ENCODE measurements around the gene YBX3. TPM values are rescaled to one million over a fixed set of nuclear protein-coding genes. Genes with fewer than 3 reads are reported as not detected.

YBX3 gene
- total and polyA plus RNA-seq, 5 donors, result 490 to 928 (median 682) TPM

DNA sequence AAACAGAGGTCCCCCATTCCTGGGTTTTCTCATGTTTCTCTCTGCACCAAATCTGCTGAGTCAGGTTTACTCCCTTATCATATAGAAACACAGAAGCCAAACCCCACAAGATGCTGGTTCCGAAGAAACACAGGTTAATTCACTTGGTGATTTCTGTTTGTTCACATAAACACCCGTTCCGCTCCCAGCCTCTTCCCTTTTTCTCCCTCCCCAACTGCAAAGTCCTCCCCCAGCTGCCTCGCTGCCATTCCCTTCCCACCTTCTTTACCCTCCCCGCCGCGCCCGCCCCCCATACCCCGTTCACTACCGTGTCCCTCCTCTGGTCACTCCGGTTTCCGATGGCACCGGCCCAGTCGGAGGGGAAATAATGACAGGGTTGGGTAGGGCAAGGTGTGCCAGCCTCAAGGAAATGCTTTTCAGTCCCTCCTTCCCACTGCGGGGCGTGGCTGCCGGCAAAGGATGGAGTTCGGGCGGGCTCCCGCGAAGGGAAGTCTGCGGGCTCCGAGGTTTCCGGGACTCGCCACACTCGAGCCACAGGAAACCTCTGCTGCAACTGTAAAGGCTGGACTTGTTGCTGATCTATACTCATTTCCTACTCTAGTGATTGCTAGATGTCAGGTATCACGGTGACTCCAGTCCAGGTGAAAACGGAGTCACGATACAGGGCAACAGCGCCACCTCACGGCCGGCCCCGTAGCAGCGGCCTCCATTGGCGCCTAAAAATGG is 49.3 kb downstream of the YBX3 start, which contains the start of gene STYK1:
Gene STYK1 (minus strand): TSS at position 394 of the 726 bp plus-strand sequence. CDS start 39,434 bp downstream, outside the sequence.
- Histone ChIP-seq H3K27ac (ENCODE audit: low read length) (no peak within 1 kb of the TSS), H3K4me1 (ENCODE audit: control insufficient read depth, insufficient read depth, low read length) (no peaks in the 10 kb centered on the region), H3K4me3 (ENCODE audit: low read length) (peak within 1 kb of the TSS; percentile 69), H3K9me3 (ENCODE audit: control insufficient read depth, low read length) (no peaks in the 10 kb centered on the region), H3K27me3 (ENCODE audit: control insufficient read depth, insufficient read depth) (no peaks in the 10 kb centered on the region)
- peak; percentile 70 to 75 for ATAC-seq
- WGBS, result under 1% methylated on average over 35 of the region's 35 CpGs
- intact Hi-C loops (cut with DNase I), result no loop called here
- peak; percentile 35 to 74 (median 64) for DNase-seq

DNA sequence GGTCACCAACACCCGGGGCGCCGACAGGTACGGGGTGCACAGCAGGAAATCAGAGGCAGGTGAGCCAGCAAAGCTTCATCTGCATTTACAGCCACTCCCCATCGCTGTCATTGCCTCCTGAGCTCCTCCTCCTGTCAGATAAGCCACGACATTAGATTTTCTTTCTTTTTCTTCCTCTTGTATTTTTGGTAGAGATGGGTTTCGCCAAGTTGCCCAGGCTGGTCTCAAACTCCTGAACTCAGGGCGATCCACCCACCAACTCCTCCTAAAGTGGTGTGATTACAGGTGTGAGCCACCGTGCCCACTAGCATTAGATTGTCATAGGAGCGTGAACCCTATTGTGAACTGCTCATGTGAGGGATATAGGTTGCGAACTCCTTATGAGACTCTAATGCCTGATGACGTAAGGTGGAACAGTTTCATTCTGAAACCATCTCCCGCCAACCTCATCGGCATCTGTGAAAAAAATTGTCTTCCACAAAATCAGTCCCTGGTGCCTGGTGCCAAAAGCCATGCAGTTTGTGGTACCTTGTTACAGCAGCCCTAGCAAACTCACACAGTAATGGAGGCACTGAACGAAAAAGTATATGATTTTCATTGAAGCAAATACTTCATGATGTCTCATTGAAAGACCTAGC is 50.8 kb downstream of the YBX3 start:
- Histone ChIP-seq H3K27ac (ENCODE audit: low read length) (no peak overlapping the region), H3K9me3 (ENCODE audit: control insufficient read depth, low read length) (no peaks in the 10 kb centered on the region), H3K27me3 (ENCODE audit: control insufficient read depth, insufficient read depth) (no peaks in the 10 kb centered on the region), H3K4me1 (ENCODE audit: control insufficient read depth, insufficient read depth, low read length) (no peaks in the 10 kb centered on the region), H3K4me3 (ENCODE audit: low read length) (no peak overlapping the region)
- 79% methylated on average over 15 of the region's 15 CpGs for WGBS
- ATAC-seq (no peak), DNase-seq (peak in 1 of 3 donors; percentile 20)
- intact Hi-C loops (cut with DNase I), result no loop called here

DNA sequence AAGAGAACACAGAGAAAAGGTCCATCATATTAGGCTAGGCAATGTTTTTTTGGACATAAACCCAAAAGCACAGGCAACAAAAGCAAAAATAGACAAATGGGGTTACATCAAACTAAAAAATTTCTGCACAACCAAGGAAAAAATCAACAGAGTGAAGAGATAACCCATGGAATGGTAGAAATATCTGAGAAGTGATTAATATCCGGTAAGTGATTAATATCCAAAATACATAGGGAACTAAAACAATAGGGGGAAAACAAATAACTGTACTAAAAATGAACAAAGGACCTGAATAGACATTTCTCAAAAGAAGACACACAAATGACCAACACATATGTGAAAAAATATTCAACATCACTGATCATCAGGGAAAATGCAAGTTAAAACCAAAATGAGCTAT is 53.6 kb downstream of the YBX3 start:
- no peak overlapping the region for H3K27ac ChIP-seq (ENCODE audit: low read length)
- H3K4me1 ChIP-seq (ENCODE audit: control insufficient read depth, insufficient read depth, low read length), result no peaks in the 10 kb centered on the region
- H3K4me3 ChIP-seq (ENCODE audit: low read length), result no peak overlapping the region
- no peaks in the 10 kb centered on the region for H3K9me3 ChIP-seq (ENCODE audit: control insufficient read depth, low read length)
- WGBS, result 82% methylated on average over 1 of the region's 1 CpG
- intact Hi-C loops (cut with DNase I), result no loop called here
- DNase-seq (no peak), ATAC-seq (no peak)
- H3K27me3 ChIP-seq (ENCODE audit: control insufficient read depth, insufficient read depth), result no peaks in the 10 kb centered on the region

DNA sequence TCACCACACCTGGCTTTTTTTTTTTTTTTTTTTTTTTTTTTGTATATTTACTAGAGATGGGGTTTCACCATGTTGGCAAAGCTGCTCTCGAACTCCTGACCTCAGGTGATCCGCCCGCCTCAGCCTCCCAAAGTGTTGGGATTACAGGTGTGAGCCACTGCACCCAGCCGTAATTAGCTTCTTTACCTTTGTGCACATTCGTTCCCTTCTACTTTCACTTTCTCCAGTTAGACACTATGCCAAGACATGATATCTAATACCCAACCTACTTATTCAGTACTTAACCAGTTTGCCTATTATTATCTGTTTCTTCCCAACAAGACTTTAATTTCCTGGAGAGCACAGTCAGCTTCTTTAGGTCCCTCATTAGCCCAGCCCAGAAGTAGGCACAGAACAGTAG is 54.6 kb downstream of the YBX3 start:
- Histone ChIP-seq H3K4me3 (ENCODE audit: low read length) (no peak overlapping the region), H3K27ac (ENCODE audit: low read length) (no peak overlapping the region), H3K4me1 (ENCODE audit: control insufficient read depth, insufficient read depth, low read length) (no peaks in the 10 kb centered on the region), H3K27me3 (ENCODE audit: control insufficient read depth, insufficient read depth) (no peaks in the 10 kb centered on the region), H3K9me3 (ENCODE audit: control insufficient read depth, low read length) (no peaks in the 10 kb centered on the region)
- intact Hi-C loops (cut with DNase I), result no loop called here
- DNase-seq, result no peak
- 65% methylated on average over 5 of the region's 5 CpGs for WGBS
- no peak for ATAC-seq

DNA sequence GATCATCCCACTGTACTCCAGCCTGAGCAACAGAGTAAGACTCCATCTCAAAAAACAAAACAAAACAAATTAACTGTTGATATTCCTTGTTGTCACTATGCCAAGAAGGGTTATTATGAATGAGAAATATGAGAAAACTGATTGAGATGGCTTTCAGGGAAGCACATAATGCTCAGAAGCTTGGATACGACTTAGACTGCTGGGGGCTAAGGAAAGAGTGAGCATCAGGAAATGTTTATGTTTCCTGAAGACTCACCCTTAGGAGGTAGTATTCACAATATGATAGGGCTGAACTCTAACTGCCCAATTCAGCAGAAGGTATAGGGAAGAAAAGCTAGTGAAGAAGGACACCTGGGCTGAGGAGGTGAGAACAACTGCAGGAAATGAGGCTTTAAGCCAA is 55.5 kb downstream of the YBX3 start:
- Histone ChIP-seq H3K9me3 (ENCODE audit: control insufficient read depth, low read length) (no peaks in the 10 kb centered on the region), H3K27ac (ENCODE audit: low read length) (no peak overlapping the region), H3K27me3 (ENCODE audit: control insufficient read depth, insufficient read depth) (no peaks in the 10 kb centered on the region), H3K4me1 (ENCODE audit: control insufficient read depth, insufficient read depth, low read length) (no peaks in the 10 kb centered on the region), H3K4me3 (ENCODE audit: low read length) (no peak overlapping the region)
- intact Hi-C loops (cut with DNase I), result no loop called here
- no peak for DNase-seq
- 44% methylated on average over 1 of the region's 1 CpG for WGBS
- ATAC-seq, result no peak

DNA sequence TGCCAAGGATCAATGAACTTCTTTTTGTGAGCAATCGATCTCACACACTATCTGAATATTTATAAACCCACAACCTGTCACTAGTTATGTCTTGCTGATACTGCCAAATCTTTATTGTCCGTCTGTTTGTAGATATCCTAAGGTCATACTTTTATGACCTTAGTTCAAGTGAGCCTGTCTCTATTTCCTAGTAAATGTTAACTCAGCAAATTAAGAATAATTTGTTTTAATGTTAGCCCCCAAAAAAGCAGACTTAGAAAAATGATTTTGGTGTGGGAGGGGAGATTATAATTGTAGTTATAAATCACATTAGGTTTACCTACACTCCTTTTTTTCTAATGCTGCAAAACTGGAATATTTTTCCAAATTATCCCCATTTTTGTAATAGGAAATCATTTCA is 58.6 kb downstream of the YBX3 start:
- WGBS, result 75% methylated on average over 2 of the region's 2 CpGs
- Histone ChIP-seq H3K27me3 (ENCODE audit: control insufficient read depth, insufficient read depth) (no peaks in the 10 kb centered on the region), H3K27ac (ENCODE audit: low read length) (no peak overlapping the region), H3K4me1 (ENCODE audit: control insufficient read depth, insufficient read depth, low read length) (no peaks in the 10 kb centered on the region), H3K4me3 (ENCODE audit: low read length) (no peak overlapping the region), H3K9me3 (ENCODE audit: control insufficient read depth, low read length) (no peaks in the 10 kb centered on the region)
- DNase-seq, result no peak
- no peak for ATAC-seq
- intact Hi-C loops (cut with DNase I), result no loop called here

DNA sequence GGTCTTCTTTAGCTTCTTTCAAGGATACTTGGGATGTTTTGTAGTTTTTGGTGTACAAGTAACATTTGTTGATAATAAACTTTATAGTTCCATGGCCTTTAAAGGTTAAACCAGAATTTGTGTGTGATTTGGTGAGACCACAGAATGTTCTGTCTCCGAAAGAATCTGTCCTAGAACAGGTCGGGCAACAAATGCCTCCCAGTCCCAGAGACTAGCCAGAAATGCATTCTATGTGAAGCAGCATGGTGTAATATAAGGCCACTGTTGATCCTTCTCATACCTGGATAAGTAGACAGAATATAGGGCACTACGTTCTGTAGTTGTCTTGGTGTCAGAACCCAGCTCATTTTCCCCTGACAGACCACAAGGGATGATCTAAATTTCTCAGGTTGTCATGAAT is 59.3 kb downstream of the YBX3 start:
- H3K9me3 ChIP-seq (ENCODE audit: control insufficient read depth, low read length), result no peaks in the 10 kb centered on the region
- no peak for DNase-seq
- no peaks in the 10 kb centered on the region for H3K4me1 ChIP-seq (ENCODE audit: control insufficient read depth, insufficient read depth, low read length)
- H3K4me3 ChIP-seq (ENCODE audit: low read length), result no peak overlapping the region
- WGBS, result 78% methylated on average over 3 of the region's 3 CpGs
- no peak for ATAC-seq
- no peak overlapping the region for H3K27ac ChIP-seq (ENCODE audit: low read length)
- intact Hi-C loops (cut with DNase I), result no loop called here
- no peaks in the 10 kb centered on the region for H3K27me3 ChIP-seq (ENCODE audit: control insufficient read depth, insufficient read depth)

DNA sequence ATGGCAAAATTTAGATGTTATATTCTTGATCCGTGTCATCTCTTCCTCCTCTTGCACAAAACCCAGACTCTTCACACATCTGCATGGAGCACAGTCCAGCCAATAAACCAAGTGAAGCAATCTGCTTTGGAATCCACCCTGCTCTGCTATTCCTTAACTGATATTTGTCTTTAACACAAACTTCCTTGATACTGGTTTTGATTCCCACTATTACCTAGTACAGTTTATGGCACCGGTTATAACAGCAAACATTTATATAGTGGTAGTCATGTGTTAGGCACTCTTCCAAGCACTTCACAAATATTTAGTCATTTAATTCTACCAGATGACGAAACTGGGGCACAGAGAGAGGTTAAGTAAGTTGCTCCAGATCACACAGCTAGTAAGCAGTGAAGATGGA is 61.8 kb downstream of the YBX3 start:
- 72% methylated on average over 3 of the region's 3 CpGs for WGBS
- Histone ChIP-seq H3K27ac (ENCODE audit: low read length) (no peak overlapping the region), H3K4me1 (ENCODE audit: control insufficient read depth, insufficient read depth, low read length) (no peaks in the 10 kb centered on the region), H3K27me3 (ENCODE audit: control insufficient read depth, insufficient read depth) (no peaks in the 10 kb centered on the region), H3K4me3 (ENCODE audit: low read length) (no peak overlapping the region), H3K9me3 (ENCODE audit: control insufficient read depth, low read length) (no peaks in the 10 kb centered on the region)
- DNase-seq (no peak), ATAC-seq (no peak)
- intact Hi-C loops (cut with DNase I), result no loop called here

DNA sequence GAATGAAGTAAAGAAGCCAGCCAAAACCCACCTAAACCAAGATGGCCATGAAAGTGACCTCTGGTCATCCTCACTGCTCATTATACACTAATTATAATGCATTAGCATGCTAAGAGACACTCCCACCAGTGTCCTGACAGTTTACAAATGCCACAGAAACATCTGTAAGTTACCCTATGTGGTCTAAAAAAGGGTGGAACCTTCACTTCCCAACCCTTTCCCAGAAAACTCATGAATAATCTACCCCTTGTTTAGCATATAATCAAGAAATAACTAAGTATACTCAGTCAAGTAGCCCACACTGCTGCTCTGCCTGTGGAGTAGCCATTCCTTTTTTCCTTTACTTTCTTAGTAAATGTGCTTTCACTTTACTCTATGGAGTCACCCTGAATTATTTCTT is 69.1 kb downstream of the YBX3 start:
- DNase-seq (no peak), ATAC-seq (no peak)
- Histone ChIP-seq H3K4me3 (ENCODE audit: low read length) (no peak overlapping the region), H3K27me3 (ENCODE audit: control insufficient read depth, insufficient read depth) (no peaks in the 10 kb centered on the region), H3K9me3 (ENCODE audit: control insufficient read depth, low read length) (no peaks in the 10 kb centered on the region), H3K4me1 (ENCODE audit: control insufficient read depth, insufficient read depth, low read length) (no peaks in the 10 kb centered on the region), H3K27ac (ENCODE audit: low read length) (no peak overlapping the region)
- intact Hi-C loops (cut with DNase I), result no loop called here

DNA sequence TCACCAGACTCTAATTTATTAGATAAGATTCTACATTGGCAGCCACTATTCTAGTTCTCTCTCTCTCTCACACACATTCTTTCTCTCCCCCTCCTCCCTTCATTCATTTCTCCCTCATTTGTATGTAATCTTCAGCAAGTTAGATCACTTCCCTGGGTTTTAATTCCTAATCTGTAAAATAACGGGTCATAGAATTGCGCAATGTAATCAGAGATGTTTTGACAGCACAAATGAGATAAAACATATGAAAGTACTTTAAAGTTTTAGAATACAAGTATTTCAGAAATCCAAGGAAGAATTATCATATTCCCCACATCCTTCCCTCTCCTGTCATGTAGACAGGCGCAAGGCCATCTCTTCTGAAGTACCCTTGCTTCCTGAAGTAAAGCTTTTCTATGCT is 70.9 kb downstream of the YBX3 start:
- no peak for DNase-seq
- ATAC-seq, result no peak
- Histone ChIP-seq H3K9me3 (ENCODE audit: control insufficient read depth, low read length) (no peaks in the 10 kb centered on the region), H3K27ac (ENCODE audit: low read length) (no peak overlapping the region), H3K27me3 (ENCODE audit: control insufficient read depth, insufficient read depth) (no peaks in the 10 kb centered on the region), H3K4me1 (ENCODE audit: control insufficient read depth, insufficient read depth, low read length) (no peaks in the 10 kb centered on the region), H3K4me3 (ENCODE audit: low read length) (no peak overlapping the region)
- WGBS, result 50% methylated on average over 3 of the region's 3 CpGs
- intact Hi-C loops (cut with DNase I), result no loop called here

Measured in right cardiac atrium (tissue), 5 donors.